MCF 10A (cell line): ENCODE results near the gene FADS1. TPM values are rescaled to one million over a fixed set of nuclear protein-coding genes. Genes with fewer than 3 reads are reported as not detected.

ENCODE experiments used
- BruUV-seq: library from RNA; stranded (reverse); fragments of 400-500 nt; replicated peaks from 2 replicates; lab custom pipeline; 2021; lab: Mats Ljungman, UMichigan
- CTCF ChIA-PET: fragments of 300-600 bp; sonication (Branson Sonifier 250); formaldehyde crosslinking; extraction: SDS; loops from one replicate; lab custom pipeline; 2021; ENCODE audit warnings: antibody characterized with exemption, inconsistent platforms; lab: Yijun Ruan, JAX
- POLR2A ChIA-PET: fragments of 300-600, 350-650 bp; sonication (Branson Sonifier 250); formaldehyde crosslinking; extraction: SDS; loops from one replicate; lab custom pipeline; 2020; ENCODE audit warnings: antibody characterized with exemption, inconsistent platforms; lab: Yijun Ruan, JAX
- DNase-seq: peaks from one replicate; pipeline ENCODE4 v3.0.0-alpha.2; 2018; ENCODE audit not compliant: unreplicated experiment
- H3K27ac Mint-ChIP-seq: one replicate; pipeline ENCODE4 v1.8.0; 2022; ENCODE audit warnings: mild to moderate bottlenecking, low read depth, mixed read lengths; ENCODE audit not compliant: unreplicated experiment
- H3K27me3 Mint-ChIP-seq: one replicate; pipeline ENCODE4 v1.8.0; 2022; ENCODE audit warnings: mixed read lengths; ENCODE audit not compliant: insufficient read depth, unreplicated experiment
- H3K36me3 Mint-ChIP-seq: one replicate; pipeline ENCODE4 v1.8.0; 2022; ENCODE audit warnings: mild to moderate bottlenecking, moderate library complexity, mixed read lengths; ENCODE audit not compliant: insufficient read depth, unreplicated experiment
- H3K4me1 Mint-ChIP-seq: one replicate; pipeline ENCODE4 v1.8.0; 2022; ENCODE audit warnings: mixed read lengths; ENCODE audit not compliant: insufficient read depth, unreplicated experiment
- H3K4me3 Mint-ChIP-seq: one replicate; pipeline ENCODE4 v1.8.0; 2022; ENCODE audit warnings: mild to moderate bottlenecking, moderate library complexity, mixed read lengths; ENCODE audit not compliant: unreplicated experiment
- H3K9me3 Mint-ChIP-seq: one replicate; pipeline ENCODE4 v1.8.0; 2022; ENCODE audit warnings: mixed read lengths; ENCODE audit not compliant: unreplicated experiment
- CTCF ChIP-seq: fragments of 200-600 bp; IDR thresholded peaks from one replicate; pipeline ENCODE4 v1.8.0; 2022; ENCODE audit warnings: antibody characterized with exemption, mild to moderate bottlenecking; ENCODE audit not compliant: unreplicated experiment
- intact Hi-C: fragments of 100-400 bp; cut with micrococcal nuclease; formaldehyde crosslinking; loops from 2 replicates; pipeline ENCODE4 v1.14.1; 2022
- total RNA-seq: library from RNA; stranded (reverse); gene quantifications from 2 replicates; pipeline ENCODE4 v1.2.3, GENCODE V29; 2022

The FADS1 gene
- total RNA-seq, 1 experiment from 2014 or later, result 27.5 TPM

- intact Hi-C loops, result loop anchor here (1.0 kb wide), 1 partner anchor 99 kb away; the partner anchor contains the start of gene FADS3
- H3K36me3 Mint-ChIP-seq, result peaks cover 36% of the 10 kb centered on the region
- H3K4me3 Mint-ChIP-seq, result peak within 1 kb of the TSS; percentile 81
- no TSS peak for BruUV-seq
- TF ChIP-seq CTCF, result no peak
- POLR2A ChIA-PET, result interaction anchor here (0.7 to 4.0 kb wide), 16 partner anchors 8 to 362 kb away, joined by 3 to 26 read pairs (median 4); partner anchors contain the start of genes BEST1, CPSF7, FADS1 and FTH1
- CTCF ChIA-PET, result interaction anchor here (0.5 to 12.8 kb wide), 9 partner anchors 26 to 875 kb away, joined by 3 to 148 read pairs (median 6); no protein-coding TSS in a partner anchor
- no peaks in the 10 kb centered on the region for H3K27me3 Mint-ChIP-seq
- H3K9me3 Mint-ChIP-seq, result no peaks in the 10 kb centered on the region
- H3K4me1 Mint-ChIP-seq, result peaks cover 11% of the 10 kb centered on the region
- peak; percentile 95 for DNase-seq
- peak within 1 kb of the TSS; percentile 98 for H3K27ac Mint-ChIP-seq
Observed at GRCh38 chr11:61792310-61793082, 24.3 kb downstream of the FADS1 start, which contains the start of the genes FEN1 and TMEM258. Gene FEN1 (plus strand): TSS chr11:61792911. CDS start chr11:61795362, 2,451 bp downstream. Gene TMEM258 (minus strand): TSS chr11:61792599. CDS start chr11:61792558, 41 bp downstream.

GRCh38 chr11:61791737-61792309 is 25.0 kb downstream of the FADS1 start:
- peak; percentile 86 for DNase-seq
- ChIA-PET CTCF (interaction anchor here (0.6 to 12.8 kb wide), 7 partner anchors 9 to 356 kb away, joined by 3 to 148 read pairs (median 4); no protein-coding TSS in a partner anchor), POLR2A (interaction anchor here (0.9 to 4.0 kb wide), 10 partner anchors 9 to 362 kb away, joined by 3 to 26 read pairs (median 5); partner anchors contain the start of genes BEST1, CPSF7, FADS1 and FTH1)
- TF ChIP-seq CTCF, result no peak
- Mint-ChIP-seq H3K27ac (peak overlapping the region; percentile 98), H3K36me3 (peaks cover 36% of the 10 kb centered on the region), H3K4me1 (peaks cover 11% of the 10 kb centered on the region), H3K27me3 (no peaks in the 10 kb centered on the region), H3K9me3 (no peaks in the 10 kb centered on the region), H3K4me3 (peak overlapping the region; percentile 81)
- intact Hi-C loops, result loop anchor here (1.0 kb wide), 1 partner anchor 99 kb away; the partner anchor contains the start of gene FADS3
- BruUV-seq, result TSS peak; percentile 82

GRCh38 chr11:61787928-61788491 is 28.8 kb downstream of the FADS1 start:
- CTCF ChIA-PET, result interaction anchor here (0.6 to 12.8 kb wide), 10 partner anchors 9 to 321 kb away, joined by 3 to 148 read pairs (median 6); no protein-coding TSS in a partner anchor
- DNase-seq, result peak; percentile 42

More at GRCh38 chr11:61787928-61788491, 28.8 kb downstream of the FADS1 start:
- BruUV-seq, result no TSS peak
- no peak overlapping the region for H3K4me3 Mint-ChIP-seq
- no peak for TF ChIP-seq CTCF
- POLR2A ChIA-PET, result no interaction called here
- intact Hi-C loops, result no loop called here
- H3K4me1 Mint-ChIP-seq, result peaks cover 5% of the 10 kb centered on the region
- H3K27ac Mint-ChIP-seq, result no peak overlapping the region
- H3K9me3 Mint-ChIP-seq, result no peaks in the 10 kb centered on the region
- peaks cover 20% of the 10 kb centered on the region for H3K36me3 Mint-ChIP-seq
- no peaks in the 10 kb centered on the region for H3K27me3 Mint-ChIP-seq
